Epithelial cell of proximal tubule (primary cell): ENCODE data around the gene NCK2. TPM values are rescaled to one million over a fixed set of nuclear protein-coding genes. Genes with fewer than 3 reads are reported as not detected.

Experiments
- DNase-seq: peaks from one replicate; pipeline ENCODE4 v3.0.0-alpha.2; 2011; ENCODE audit warnings: low read depth
- H3K4me3 ChIP-seq: 2 replicates; pipeline ENCODE4 v1.5.1; 2011; ENCODE audit warnings: low read depth, mild to moderate bottlenecking, low read length
- total RNA-seq: library from RNA; depleted of rRNA; stranded (reverse); fragments of >200 nt; gene quantifications from 2 replicates; pipeline ENCODE4 v1.2.3, GENCODE V29; 2015
- TF ChIP-seq, protein P1 (sequence below): conservative IDR thresholded peaks from 2 replicates; pipeline ENCODE4 v1.5.1; 2012; ENCODE audit warnings: low read depth, mild to moderate bottlenecking, low read length

The NCK2 gene
- total RNA-seq, 1 donor from 2014 or later: 53.0 TPM

DNA sequence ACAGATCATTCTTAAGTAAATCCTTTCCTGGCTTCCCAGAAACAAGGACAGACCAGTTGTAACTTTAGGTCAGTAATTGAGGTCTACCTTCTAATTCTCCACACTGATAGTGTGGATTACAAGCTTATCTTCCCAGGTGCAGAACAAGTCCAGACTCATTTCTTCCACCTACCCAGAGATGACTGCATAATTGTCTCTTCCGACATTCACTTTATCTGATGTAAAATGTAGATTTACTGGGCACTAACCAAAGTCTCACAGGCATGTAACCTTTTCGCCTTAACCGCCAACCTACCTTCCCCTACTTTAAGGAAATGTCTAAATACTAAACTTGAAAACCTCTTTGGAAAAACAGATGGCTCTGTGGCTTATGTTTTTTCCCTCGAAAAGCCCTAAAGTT, 96.2 kb downstream of the NCK2 start:
- H3K4me3 ChIP-seq: no peak overlapping the region
- TF ChIP-seq, protein P1, sequence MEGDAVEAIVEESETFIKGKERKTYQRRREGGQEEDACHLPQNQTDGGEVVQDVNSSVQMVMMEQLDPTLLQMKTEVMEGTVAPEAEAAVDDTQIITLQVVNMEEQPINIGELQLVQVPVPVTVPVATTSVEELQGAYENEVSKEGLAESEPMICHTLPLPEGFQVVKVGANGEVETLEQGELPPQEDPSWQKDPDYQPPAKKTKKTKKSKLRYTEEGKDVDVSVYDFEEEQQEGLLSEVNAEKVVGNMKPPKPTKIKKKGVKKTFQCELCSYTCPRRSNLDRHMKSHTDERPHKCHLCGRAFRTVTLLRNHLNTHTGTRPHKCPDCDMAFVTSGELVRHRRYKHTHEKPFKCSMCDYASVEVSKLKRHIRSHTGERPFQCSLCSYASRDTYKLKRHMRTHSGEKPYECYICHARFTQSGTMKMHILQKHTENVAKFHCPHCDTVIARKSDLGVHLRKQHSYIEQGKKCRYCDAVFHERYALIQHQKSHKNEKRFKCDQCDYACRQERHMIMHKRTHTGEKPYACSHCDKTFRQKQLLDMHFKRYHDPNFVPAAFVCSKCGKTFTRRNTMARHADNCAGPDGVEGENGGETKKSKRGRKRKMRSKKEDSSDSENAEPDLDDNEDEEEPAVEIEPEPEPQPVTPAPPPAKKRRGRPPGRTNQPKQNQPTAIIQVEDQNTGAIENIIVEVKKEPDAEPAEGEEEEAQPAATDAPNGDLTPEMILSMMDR: no peak
- no peak for DNase-seq

DNA sequence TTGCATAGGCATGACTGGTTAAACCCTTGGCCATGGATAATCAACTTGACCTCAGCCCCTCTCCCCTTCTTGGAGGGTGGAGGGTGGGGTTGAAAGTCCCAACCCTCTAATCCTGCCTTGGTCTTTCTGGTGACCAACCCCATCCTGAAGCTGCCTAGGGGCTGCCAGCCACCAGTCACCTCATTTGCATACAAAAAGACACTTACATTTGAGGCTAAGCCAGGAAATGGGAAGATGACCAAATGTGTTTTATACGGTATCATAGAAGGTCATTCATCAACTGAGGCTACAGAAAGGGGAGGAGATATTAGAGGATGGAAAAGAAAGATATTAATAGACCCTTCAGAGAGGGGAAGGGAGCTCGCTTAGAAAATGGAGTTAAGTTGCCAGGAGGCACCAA, 96.8 kb downstream of the NCK2 start:
- H3K4me3 ChIP-seq: no peak overlapping the region
- no peak for DNase-seq
- TF ChIP-seq, protein P1: no peak

GRCh38 chr2:105842555-105842954, 97.8 kb downstream of the NCK2 start:
- TF ChIP-seq, protein P1: no peak
- no peak overlapping the region for H3K4me3 ChIP-seq
- DNase-seq: no peak

- no peak for DNase-seq
- TF ChIP-seq, protein P1: no peak
- H3K4me3 ChIP-seq: no peak overlapping the region
Measured at GRCh38 chr2:105843476-105844374, 99.0 kb downstream of the NCK2 start.

DNA sequence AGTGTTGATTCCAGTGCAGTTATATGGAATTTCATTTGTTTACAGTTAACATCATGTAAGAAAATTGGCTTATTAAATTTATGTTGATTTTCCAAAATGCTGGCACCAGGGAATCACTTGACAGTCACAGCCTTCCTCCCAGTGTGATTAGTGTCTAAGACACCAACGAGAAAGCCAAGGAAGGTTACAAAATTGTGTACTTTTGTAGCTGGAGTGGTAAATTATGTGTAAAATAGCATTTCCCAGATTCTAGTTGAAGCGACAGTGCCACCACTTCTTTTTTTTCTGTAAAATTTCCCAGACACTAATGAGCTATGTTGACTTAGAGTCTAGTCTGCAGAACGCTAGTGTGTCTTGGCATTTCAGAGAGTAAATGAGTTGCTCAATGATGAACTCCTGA, 101.3 kb downstream of the NCK2 start:
- TF ChIP-seq, protein P1: no peak
- H3K4me3 ChIP-seq: no peak overlapping the region
- DNase-seq: no peak

GRCh38 chr2:105847056-105847455, 102.3 kb downstream of the NCK2 start:
- no peak for DNase-seq
- TF ChIP-seq, protein P1: no peak
- H3K4me3 ChIP-seq: no peak overlapping the region

DNA sequence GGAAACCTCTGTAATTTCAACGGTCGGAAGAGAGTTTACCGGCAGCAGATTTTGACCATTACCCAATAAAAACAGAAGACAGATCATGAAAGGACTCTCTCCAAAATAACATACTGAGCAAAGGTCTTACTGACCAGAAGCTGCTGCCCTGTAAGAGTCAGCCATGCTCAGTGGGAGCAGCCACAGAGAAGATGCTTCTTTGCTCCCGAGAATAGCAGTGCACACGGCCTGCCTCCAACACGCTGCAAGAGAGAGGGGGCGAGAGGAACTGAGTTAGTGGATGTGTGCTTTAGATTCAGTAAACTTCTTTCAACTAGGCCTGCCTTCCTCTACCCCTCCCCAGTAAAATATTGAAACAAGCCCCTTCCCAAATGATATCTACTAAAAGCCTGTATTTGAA, 103.7 kb downstream of the NCK2 start:
- no peak overlapping the region for H3K4me3 ChIP-seq
- DNase-seq: no peak
- TF ChIP-seq, protein P1: no peak
